ENCODE data around the gene C4orf33.

- no peak for TF ChIP-seq CTCF (IDR thresholded peaks at IDR 0.05; ENCODE audit: poor library complexity)
- TF ChIP-seq EZH2 (IDR thresholded peaks at IDR 0.05; ENCODE audit: borderline replicate concordance), result no peak
These were observed 43.0 kb downstream of the C4orf33 start for GRCh38 chr4:129138810-129139496.

Measured in hepatocyte (in vitro differentiated cells).